ENCODE results near the gene MYOM1.

The MYOM1 gene

DNA sequence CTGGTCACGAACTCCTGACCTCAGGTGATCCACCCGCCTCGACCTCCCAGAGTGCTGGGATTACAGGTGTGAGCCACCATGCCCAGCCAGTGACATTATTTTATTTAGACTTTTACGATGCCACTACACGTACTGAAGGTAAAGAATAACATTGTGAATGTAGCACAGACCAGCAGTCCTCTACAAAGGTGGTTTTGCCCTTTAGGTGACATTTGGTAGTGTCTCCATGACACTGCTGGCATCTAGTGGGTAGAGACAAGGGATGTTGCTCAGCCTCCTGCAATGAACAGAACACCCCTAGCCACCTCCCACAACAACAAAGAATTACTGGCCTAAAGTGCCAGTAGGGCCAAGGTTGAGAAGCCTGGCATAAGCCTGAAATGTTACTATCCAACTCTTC is 69.5 kb downstream of the MYOM1 start:
- no peaks in the 10 kb centered on the region for H3K79me1 ChIP-seq (ENCODE audit: low read depth, low read length)
- no peak overlapping the region for H2AK5ac ChIP-seq (ENCODE audit: low read depth, low read length)
- no CpG with 5 or more reads among the region's 5 CpGs for WGBS, 2 donors (ENCODE audit: extremely low coverage in 2 of 2, insufficient read length in 2 of 2, insufficient replicate concordance in 1 of 2)
- no peak overlapping the region for H4K8ac ChIP-seq (ENCODE audit: low read depth, low read length)
- no peak for DNase-seq (ENCODE audit: low spot score)
- H4K91ac ChIP-seq (ENCODE audit: low read depth, low read length, poor library complexity): no peak overlapping the region
- H3K27ac ChIP-seq (replicated peaks; ENCODE audit: low read length): no peak overlapping the region
- no peak overlapping the region for H3K4me2 ChIP-seq (ENCODE audit: insufficient read depth, low read length, poor library complexity, severe bottlenecking)
- no peak overlapping the region for H2BK12ac ChIP-seq (ENCODE audit: low read length)
- no peaks in the 10 kb centered on the region for H3K27me3 ChIP-seq (ENCODE audit: control insufficient read depth in 3 of 3, insufficient read depth in 3 of 3, low read depth in 1 of 3, low read length in 3 of 3)
- no peaks in the 10 kb centered on the region for H3K9me3 ChIP-seq (replicated peaks in 1 of 2; ENCODE audit: control insufficient read depth in 2 of 2, insufficient read depth in 1 of 2, low read depth in 1 of 2, low read length in 2 of 2)
- no peak overlapping the region for H3K4ac ChIP-seq (ENCODE audit: low read length)
- H2AFZ ChIP-seq (ENCODE audit: low read length): no peak overlapping the region
- no peak overlapping the region for H2BK15ac ChIP-seq (ENCODE audit: low read length)
- no peak overlapping the region for H3K14ac ChIP-seq (ENCODE audit: low read length)
- H3K4me3 ChIP-seq (ENCODE audit: low read length in 2 of 2): no peak overlapping the region
- H2BK5ac ChIP-seq (ENCODE audit: low read length): no peak overlapping the region
- no peak overlapping the region for H2BK120ac ChIP-seq (ENCODE audit: low read depth, low read length)
- H3K18ac ChIP-seq (ENCODE audit: low read length): no peak overlapping the region
- no peak overlapping the region for H3K9ac ChIP-seq (ENCODE audit: low read depth, low read length, poor library complexity)
- no peak overlapping the region for H3K23ac ChIP-seq (ENCODE audit: low read depth, low read length, poor library complexity)
- no peaks in the 10 kb centered on the region for H3K4me1 ChIP-seq (ENCODE audit: control insufficient read depth in 2 of 2, insufficient read depth in 1 of 2, low read depth in 1 of 2, low read length in 2 of 2)
- H3K36me3 ChIP-seq (replicated peaks in 1 of 2; ENCODE audit: control insufficient read depth in 2 of 2, insufficient read depth in 2 of 2, low read length in 2 of 2): no peaks in the 10 kb centered on the region

DNA sequence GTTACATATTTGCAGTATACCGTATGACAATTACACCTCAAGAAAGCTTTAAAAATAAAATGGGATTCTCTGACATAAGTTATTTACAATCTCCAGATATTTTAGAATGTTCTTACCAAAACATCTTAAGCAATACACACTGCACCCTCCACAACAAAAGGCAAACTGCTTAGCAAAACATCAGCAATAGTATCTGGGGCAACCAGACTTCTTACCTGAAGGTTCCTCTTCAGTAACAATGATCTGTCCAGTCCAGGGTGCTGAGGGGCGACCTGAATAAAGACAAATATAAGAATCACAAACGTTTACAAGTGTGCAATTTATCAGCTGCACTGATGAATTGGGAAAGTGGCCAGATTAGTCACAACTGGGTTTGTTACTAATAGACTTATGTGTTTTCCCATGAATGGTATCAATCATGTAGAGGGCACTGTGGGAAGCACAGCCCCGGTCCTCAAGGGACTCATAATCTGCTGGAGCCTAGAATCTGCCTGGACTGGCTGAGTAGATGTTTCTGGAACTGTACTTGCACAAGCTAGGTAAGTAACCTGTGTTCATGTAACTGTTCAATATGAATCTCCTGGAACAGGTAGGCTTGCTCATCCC is 70.7 kb downstream of the MYOM1 start:
- no peak overlapping the region for H2BK15ac ChIP-seq (ENCODE audit: low read length)
- no peak overlapping the region for H3K4ac ChIP-seq (ENCODE audit: low read length)
- H3K4me1 ChIP-seq (ENCODE audit: control insufficient read depth in 2 of 2, insufficient read depth in 1 of 2, low read depth in 1 of 2, low read length in 2 of 2): no peaks in the 10 kb centered on the region
- H3K9ac ChIP-seq (ENCODE audit: low read depth, low read length, poor library complexity): no peak overlapping the region
- H3K23ac ChIP-seq (ENCODE audit: low read depth, low read length, poor library complexity): no peak overlapping the region
- WGBS, 2 donors (ENCODE audit: extremely low coverage in 2 of 2, insufficient read length in 2 of 2, insufficient replicate concordance in 1 of 2): no CpG with 5 or more reads among the region's 4 CpGs
- H2BK5ac ChIP-seq (ENCODE audit: low read length): no peak overlapping the region
- no peak overlapping the region for H3K27ac ChIP-seq (replicated peaks; ENCODE audit: low read length)
- no peak overlapping the region for H3K4me3 ChIP-seq (ENCODE audit: low read length in 2 of 2)
- no peak overlapping the region for H3K14ac ChIP-seq (ENCODE audit: low read length)
- no peak overlapping the region for H2AK5ac ChIP-seq (ENCODE audit: low read depth, low read length)
- H2BK120ac ChIP-seq (ENCODE audit: low read depth, low read length): no peak overlapping the region
- H4K91ac ChIP-seq (ENCODE audit: low read depth, low read length, poor library complexity): no peak overlapping the region
- H4K8ac ChIP-seq (ENCODE audit: low read depth, low read length): no peak overlapping the region
- H2BK12ac ChIP-seq (ENCODE audit: low read length): no peak overlapping the region
- H3K18ac ChIP-seq (ENCODE audit: low read length): no peak overlapping the region
- no peaks in the 10 kb centered on the region for H3K9me3 ChIP-seq (replicated peaks in 1 of 2; ENCODE audit: control insufficient read depth in 2 of 2, insufficient read depth in 1 of 2, low read depth in 1 of 2, low read length in 2 of 2)
- no peak for DNase-seq (ENCODE audit: low spot score)
- H3K79me1 ChIP-seq (ENCODE audit: low read depth, low read length): no peaks in the 10 kb centered on the region
- H3K27me3 ChIP-seq (ENCODE audit: control insufficient read depth in 3 of 3, insufficient read depth in 3 of 3, low read depth in 1 of 3, low read length in 3 of 3): no peaks in the 10 kb centered on the region
- no peak overlapping the region for H3K4me2 ChIP-seq (ENCODE audit: insufficient read depth, low read length, poor library complexity, severe bottlenecking)
- no peak overlapping the region for H2AFZ ChIP-seq (ENCODE audit: low read length)
- no peaks in the 10 kb centered on the region for H3K36me3 ChIP-seq (replicated peaks in 1 of 2; ENCODE audit: control insufficient read depth in 2 of 2, insufficient read depth in 2 of 2, low read length in 2 of 2)

GRCh38 chr18:3147935-3148554 is 71.7 kb downstream of the MYOM1 start:
- no peak overlapping the region for H3K4me3 ChIP-seq (ENCODE audit: low read length in 2 of 2)
- no peak overlapping the region for H2BK12ac ChIP-seq (ENCODE audit: low read length)
- no peak overlapping the region for H3K18ac ChIP-seq (ENCODE audit: low read length)
- no peak overlapping the region for H3K27ac ChIP-seq (replicated peaks; ENCODE audit: low read length)
- H2AK5ac ChIP-seq (ENCODE audit: low read depth, low read length): no peak overlapping the region
- no peaks in the 10 kb centered on the region for H3K4me1 ChIP-seq (ENCODE audit: control insufficient read depth in 2 of 2, insufficient read depth in 1 of 2, low read depth in 1 of 2, low read length in 2 of 2)
- H3K4me2 ChIP-seq (ENCODE audit: insufficient read depth, low read length, poor library complexity, severe bottlenecking): no peak overlapping the region
- H2AFZ ChIP-seq (ENCODE audit: low read length): no peak overlapping the region
- no peak overlapping the region for H3K9ac ChIP-seq (ENCODE audit: low read depth, low read length, poor library complexity)
- no peak overlapping the region for H3K23ac ChIP-seq (ENCODE audit: low read depth, low read length, poor library complexity)
- H2BK15ac ChIP-seq (ENCODE audit: low read length): no peak overlapping the region
- H4K8ac ChIP-seq (ENCODE audit: low read depth, low read length): no peak overlapping the region
- H3K36me3 ChIP-seq (replicated peaks in 1 of 2; ENCODE audit: control insufficient read depth in 2 of 2, insufficient read depth in 2 of 2, low read length in 2 of 2): no peaks in the 10 kb centered on the region
- no CpG with 5 or more reads among the region's 8 CpGs for WGBS, 2 donors (ENCODE audit: extremely low coverage in 2 of 2, insufficient read length in 2 of 2, insufficient replicate concordance in 1 of 2)
- no peaks in the 10 kb centered on the region for H3K79me1 ChIP-seq (ENCODE audit: low read depth, low read length)
- H3K14ac ChIP-seq (ENCODE audit: low read length): no peak overlapping the region
- H3K4ac ChIP-seq (ENCODE audit: low read length): no peak overlapping the region
- H3K27me3 ChIP-seq (ENCODE audit: control insufficient read depth in 3 of 3, insufficient read depth in 3 of 3, low read depth in 1 of 3, low read length in 3 of 3): no peaks in the 10 kb centered on the region
- no peak for DNase-seq (ENCODE audit: low spot score)
- peaks cover 0 to 5% of the 10 kb centered on the region in 2 donors for H3K9me3 ChIP-seq (replicated peaks in 1 of 2; ENCODE audit: control insufficient read depth in 2 of 2, insufficient read depth in 1 of 2, low read depth in 1 of 2, low read length in 2 of 2)
- no peak overlapping the region for H4K91ac ChIP-seq (ENCODE audit: low read depth, low read length, poor library complexity)
- no peak overlapping the region for H2BK5ac ChIP-seq (ENCODE audit: low read length)
- H2BK120ac ChIP-seq (ENCODE audit: low read depth, low read length): no peak overlapping the region

DNA sequence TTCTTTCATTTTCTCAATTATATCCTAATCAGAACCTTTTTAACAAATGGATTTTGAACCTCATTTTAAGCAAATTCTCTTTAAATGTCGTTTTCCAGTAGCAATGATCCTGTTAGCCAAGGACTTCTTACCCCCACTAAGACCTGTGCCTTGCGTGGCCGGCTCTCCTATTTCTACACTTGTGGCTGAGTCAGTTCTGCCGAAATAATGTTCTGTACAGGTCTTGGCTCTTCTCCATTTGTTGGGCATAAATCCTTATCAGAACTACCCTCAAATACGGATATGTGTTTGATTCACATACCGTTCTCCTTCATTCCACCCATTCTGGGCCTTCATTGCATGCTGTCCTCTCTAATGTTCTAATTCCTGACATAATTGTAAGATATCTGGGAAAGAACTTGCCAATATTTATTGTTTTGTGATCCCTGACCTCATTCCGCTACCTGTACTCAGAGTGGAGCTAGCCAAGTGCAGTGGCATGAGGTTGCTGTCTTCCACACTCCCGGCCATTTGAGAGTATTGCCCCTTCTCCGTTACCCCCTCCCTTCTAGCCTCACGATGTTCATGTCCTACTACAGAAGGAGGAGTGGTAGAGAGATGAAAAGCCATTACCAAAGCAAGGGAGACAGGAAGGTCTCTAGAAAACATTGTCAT is 78.7 kb downstream of the MYOM1 start:
- Histone ChIP-seq H2BK15ac (ENCODE audit: low read length) (no peak overlapping the region), H3K27ac (replicated peaks; ENCODE audit: low read length) (no peak overlapping the region), H4K91ac (ENCODE audit: low read depth, low read length, poor library complexity) (no peak overlapping the region), H3K18ac (ENCODE audit: low read length) (no peak overlapping the region), H2BK5ac (ENCODE audit: low read length) (no peak overlapping the region), H2BK12ac (ENCODE audit: low read length) (no peak overlapping the region), H3K4me2 (ENCODE audit: insufficient read depth, low read length, poor library complexity, severe bottlenecking) (no peak overlapping the region), H3K36me3 (replicated peaks in 1 of 2; ENCODE audit: control insufficient read depth in 2 of 2, insufficient read depth in 2 of 2, low read length in 2 of 2) (no peaks in the 10 kb centered on the region), H2AFZ (ENCODE audit: low read length) (no peak overlapping the region), H3K4ac (ENCODE audit: low read length) (no peak overlapping the region), H2BK120ac (ENCODE audit: low read depth, low read length) (no peak overlapping the region), H3K79me1 (ENCODE audit: low read depth, low read length) (no peaks in the 10 kb centered on the region), H3K23ac (ENCODE audit: low read depth, low read length, poor library complexity) (no peak overlapping the region), H4K8ac (ENCODE audit: low read depth, low read length) (no peak overlapping the region), H3K14ac (ENCODE audit: low read length) (no peak overlapping the region), H3K4me3 (ENCODE audit: low read length in 2 of 2) (no peak overlapping the region), H3K9ac (ENCODE audit: low read depth, low read length, poor library complexity) (no peak overlapping the region), H3K9me3 (replicated peaks in 1 of 2; ENCODE audit: control insufficient read depth in 2 of 2, insufficient read depth in 1 of 2, low read depth in 1 of 2, low read length in 2 of 2) (peaks cover 1 to 6% of the 10 kb centered on the region in 2 donors), H3K4me1 (ENCODE audit: control insufficient read depth in 2 of 2, insufficient read depth in 1 of 2, low read depth in 1 of 2, low read length in 2 of 2) (no peaks in the 10 kb centered on the region), H2AK5ac (ENCODE audit: low read depth, low read length) (no peak overlapping the region), H3K27me3 (ENCODE audit: control insufficient read depth in 3 of 3, insufficient read depth in 3 of 3, low read depth in 1 of 3, low read length in 3 of 3) (no peaks in the 10 kb centered on the region)
- DNase-seq (ENCODE audit: low spot score): no peak
- WGBS, 2 donors (ENCODE audit: extremely low coverage in 2 of 2, insufficient read length in 2 of 2, insufficient replicate concordance in 1 of 2): no CpG with 5 or more reads among the region's 10 CpGs
